Measurements from ENCODE around the gene ZACN. TPM values are rescaled to one million over a fixed set of nuclear protein-coding genes. Genes with fewer than 3 reads are reported as not detected.
"Not testable (repeated sequence)": the region's sequence is repeated elsewhere in the genome, so short reads cannot be mapped to it uniquely, and the experiment has no call there.

ZACN gene
- total RNA-seq, 1 donor from 2014 or later, result not detected

DNA sequence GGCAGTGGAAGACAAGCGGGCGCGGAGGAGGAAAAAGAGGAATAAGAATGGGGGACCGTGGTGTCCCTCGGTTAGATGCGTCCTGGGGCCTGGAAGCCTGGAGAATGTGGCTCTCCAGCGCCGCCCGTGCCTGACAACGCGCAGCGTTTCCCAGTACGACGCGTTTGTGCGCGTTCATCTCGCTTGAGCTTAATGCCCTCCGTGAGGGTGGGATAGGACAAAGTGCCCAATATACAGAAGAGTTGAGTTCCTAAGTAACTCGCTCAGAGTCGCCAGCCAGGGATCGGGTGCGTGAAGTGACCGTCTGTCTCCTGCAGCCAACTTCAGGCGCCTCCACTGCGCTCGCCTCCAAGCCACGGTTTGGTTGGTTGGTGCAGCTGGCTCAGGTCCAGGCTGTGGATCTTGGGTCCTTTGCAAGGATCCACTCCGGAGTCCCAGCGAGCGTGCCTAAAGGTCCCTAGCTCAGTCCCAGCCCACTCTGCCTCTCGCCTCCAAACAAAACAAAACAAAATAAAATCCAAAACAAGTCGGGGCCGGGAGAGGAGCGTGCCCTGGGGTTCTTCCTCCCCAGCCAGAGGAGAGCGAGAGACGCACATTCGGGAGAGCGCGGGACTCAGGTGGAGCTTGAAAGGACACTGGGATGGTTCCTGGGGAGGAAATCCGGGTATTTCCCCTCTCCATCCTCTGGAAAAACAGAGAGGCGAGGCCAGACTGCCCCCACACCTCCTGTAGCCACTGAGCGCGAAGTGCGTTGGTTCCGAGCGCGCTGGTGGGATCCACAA, 3.4 kb upstream of the ZACN start:
- ATAC-seq (no peak), DNase-seq (no peak)
- Histone ChIP-seq H3K27ac (no peak overlapping the region), H3K4me1 (peaks cover 52% of the 10 kb centered on the region), H3K36me3 (peaks cover under 1% of the 10 kb centered on the region), H3K27me3 (ENCODE audit: low read depth) (peaks cover 67% of the 10 kb centered on the region), H3K4me3 (peak overlapping the region; percentile 21), H3K9me3 (no peaks in the 10 kb centered on the region)
- intact Hi-C loops (cut with DNase I), result no loop called here
- no peak for TF ChIP-seq CTCF (IDR thresholded peaks at IDR 0.05)

GRCh38 chr17:76076146-76076764, 2.7 kb upstream of the ZACN start:
- DNase-seq (no peak), ATAC-seq (no peak)
- peaks cover 67% of the 10 kb centered on the region for H3K27me3 ChIP-seq (ENCODE audit: low read depth)
- intact Hi-C loops (cut with DNase I), result no loop called here
- no peak overlapping the region for H3K27ac ChIP-seq
- H3K9me3 ChIP-seq, result no peaks in the 10 kb centered on the region
- TF ChIP-seq CTCF (IDR thresholded peaks at IDR 0.05), result no peak
- H3K36me3 ChIP-seq, result no peaks in the 10 kb centered on the region
- H3K4me1 ChIP-seq, result peaks cover 45% of the 10 kb centered on the region
- H3K4me3 ChIP-seq, result no peak overlapping the region

DNA sequence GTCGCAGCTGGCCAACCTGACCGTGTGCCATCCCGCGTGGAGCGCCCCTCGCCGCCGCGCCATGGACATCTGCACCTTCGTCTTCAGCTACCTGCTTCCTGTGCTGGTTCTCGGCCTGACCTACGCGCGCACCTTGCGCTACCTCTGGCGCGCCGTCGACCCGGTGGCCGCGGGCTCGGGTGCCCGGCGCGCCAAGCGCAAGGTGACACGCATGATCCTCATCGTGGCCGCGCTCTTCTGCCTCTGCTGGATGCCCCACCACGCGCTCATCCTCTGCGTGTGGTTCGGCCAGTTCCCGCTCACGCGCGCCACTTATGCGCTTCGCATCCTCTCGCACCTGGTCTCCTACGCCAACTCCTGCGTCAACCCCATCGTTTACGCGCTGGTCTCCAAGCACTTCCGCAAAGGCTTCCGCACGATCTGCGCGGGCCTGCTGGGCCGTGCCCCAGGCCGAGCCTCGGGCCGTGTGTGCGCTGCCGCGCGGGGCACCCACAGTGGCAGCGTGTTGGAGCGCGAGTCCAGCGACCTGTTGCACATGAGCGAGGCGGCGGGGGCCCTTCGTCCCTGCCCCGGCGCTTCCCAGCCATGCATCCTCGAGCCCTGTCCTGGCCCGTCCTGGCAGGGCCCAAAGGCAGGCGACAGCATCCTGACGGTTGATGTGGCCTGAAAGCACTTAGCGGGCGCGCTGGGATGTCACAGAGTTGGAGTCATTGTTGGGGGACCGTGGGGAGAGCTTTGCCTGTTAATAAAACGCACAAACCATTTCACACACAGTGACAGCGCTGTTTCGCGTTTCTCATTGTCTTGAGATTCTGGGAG, 2.0 kb upstream of the ZACN start:
- peak overlapping the region; percentile 26 for H3K4me3 ChIP-seq
- H3K27me3 ChIP-seq (ENCODE audit: low read depth), result peaks cover 67% of the 10 kb centered on the region

GRCh38 chr17:76077584-76078110, 1.3 kb upstream of the ZACN start:
- no peaks in the 10 kb centered on the region for H3K9me3 ChIP-seq
- no peak overlapping the region for H3K27ac ChIP-seq
- no peak for DNase-seq
- peaks cover 9% of the 10 kb centered on the region for H3K36me3 ChIP-seq
- intact Hi-C loops (cut with DNase I), result no loop called here
- peaks cover 67% of the 10 kb centered on the region for H3K27me3 ChIP-seq (ENCODE audit: low read depth)
- no peak for ATAC-seq
- peaks cover 41% of the 10 kb centered on the region for H3K4me1 ChIP-seq
- TF ChIP-seq CTCF (IDR thresholded peaks at IDR 0.05), result no peak
- no peak overlapping the region for H3K4me3 ChIP-seq

More for the DNA sequence above, 2.0 kb upstream of the ZACN start:
- Histone ChIP-seq H3K27ac (no peak overlapping the region), H3K9me3 (no peaks in the 10 kb centered on the region), H3K4me1 (peaks cover 41% of the 10 kb centered on the region), H3K36me3 (peaks cover 2% of the 10 kb centered on the region)
- ATAC-seq, result no peak
- intact Hi-C loops (cut with DNase I), result no loop called here
- DNase-seq, result no peak
- TF ChIP-seq CTCF (IDR thresholded peaks at IDR 0.05), result no peak

GRCh38 chr17:76078370-76078769, 612 bp upstream of the ZACN start:
- DNase-seq; H3K27ac ChIP-seq; intact Hi-C loops (cut with DNase I); H3K4me3 ChIP-seq; H3K9me3 ChIP-seq; ATAC-seq: not testable (repeated sequence)
- Histone ChIP-seq H3K27me3 (ENCODE audit: low read depth) (peaks cover 67% of the 10 kb centered on the region), H3K36me3 (peaks cover 16% of the 10 kb centered on the region), H3K4me1 (peaks cover 36% of the 10 kb centered on the region)

Measured in lower lobe of right lung (tissue), 2 donors.